IPS-20b (cell line): ENCODE results near the gene SINHCAF.

Source experiments
- H3K27ac ChIP-seq: one replicate; pipeline ENCODE4 v1.5.1; 2013; ENCODE audit warnings: low read length
- H3K27me3 ChIP-seq: 2 replicates; pipeline ENCODE4 v1.6.1; 2013; ENCODE audit warnings: mild to moderate bottlenecking, low read length, inconsistent platforms; ENCODE audit not compliant: insufficient read depth
- H3K36me3 ChIP-seq: 2 replicates; pipeline ENCODE4 v1.6.1; 2013; ENCODE audit warnings: low read depth, mild to moderate bottlenecking, inconsistent platforms, low read length, moderate library complexity; ENCODE audit not compliant: insufficient read depth
- H3K4me1 ChIP-seq: 2 replicates; pipeline ENCODE4 v1.6.1; 2013; ENCODE audit warnings: mild to moderate bottlenecking, control low read depth, inconsistent platforms, low read length, moderate library complexity; ENCODE audit not compliant: insufficient read depth
- H3K4me3 ChIP-seq: 2 replicates; pipeline ENCODE4 v1.5.1; 2013; ENCODE audit warnings: mild to moderate bottlenecking, low read length, inconsistent platforms
- H3K9ac ChIP-seq: 2 replicates; pipeline ENCODE4 v1.6.1; 2013; ENCODE audit warnings: low read depth, mild to moderate bottlenecking, inconsistent platforms, low read length, moderate library complexity
- H3K9me3 ChIP-seq: 2 replicates; pipeline ENCODE4 v1.6.1; 2013; ENCODE audit warnings: mild to moderate bottlenecking, low read depth, low read length, inconsistent platforms; ENCODE audit not compliant: insufficient read depth

Gene SINHCAF

DNA sequence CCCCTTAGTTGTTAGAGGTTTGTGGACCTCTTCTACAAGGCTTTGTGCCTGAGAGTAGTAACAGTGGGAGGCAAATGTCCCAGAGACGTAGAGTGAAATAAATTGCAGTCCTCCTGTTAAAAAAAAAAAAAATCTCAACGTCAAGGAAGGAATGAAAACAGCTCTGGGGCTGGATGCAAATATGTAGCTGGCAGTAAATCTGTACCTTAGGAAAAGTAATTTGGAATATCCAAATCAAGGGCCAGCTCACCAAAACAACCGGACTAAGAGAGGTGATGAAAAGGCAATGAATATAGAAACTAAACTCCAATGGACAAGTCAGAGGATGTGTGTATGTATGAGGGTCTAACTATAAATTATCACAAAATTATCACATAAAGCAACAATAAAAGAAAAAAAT, 27.0 kb downstream of the SINHCAF start:
- no peaks in the 10 kb centered on the region for H3K9me3 ChIP-seq
- no peak overlapping the region for H3K27ac ChIP-seq
- H3K4me3 ChIP-seq, result no peak overlapping the region
- no peak overlapping the region for H3K9ac ChIP-seq
- no peaks in the 10 kb centered on the region for H3K27me3 ChIP-seq
- peaks cover 7% of the 10 kb centered on the region; the same call in 1 of the 2 replicates for H3K4me1 ChIP-seq
- peaks cover 96% of the 10 kb centered on the region for H3K36me3 ChIP-seq

DNA sequence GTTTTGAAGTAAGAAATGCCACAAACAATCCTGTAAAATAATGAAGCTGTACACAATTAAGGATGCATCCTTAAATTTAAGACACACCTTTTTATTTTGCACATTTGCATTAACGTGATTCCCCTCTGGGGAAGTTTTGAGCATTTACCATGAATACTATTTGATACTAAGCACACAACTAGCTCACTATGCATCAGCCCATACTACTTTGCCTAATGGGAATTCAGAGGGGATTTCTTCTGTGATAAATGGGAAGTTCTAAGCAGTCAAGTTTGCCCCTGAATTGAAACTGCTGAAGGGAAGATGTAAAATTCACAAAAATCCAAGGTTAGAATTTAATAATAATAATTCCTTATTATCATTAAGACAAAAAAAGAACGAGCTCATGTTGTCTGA, 27.4 kb downstream of the SINHCAF start:
- peaks cover 96% of the 10 kb centered on the region for H3K36me3 ChIP-seq
- no peaks in the 10 kb centered on the region for H3K9me3 ChIP-seq
- H3K4me1 ChIP-seq, result peaks cover 7% of the 10 kb centered on the region; the same call in 1 of the 2 replicates
- H3K27me3 ChIP-seq, result no peaks in the 10 kb centered on the region
- H3K9ac ChIP-seq, result no peak overlapping the region
- H3K4me3 ChIP-seq, result no peak overlapping the region
- H3K27ac ChIP-seq, result no peak overlapping the region

- no peaks in the 10 kb centered on the region for H3K9me3 ChIP-seq
- peaks cover 96% of the 10 kb centered on the region for H3K36me3 ChIP-seq
- H3K4me1 ChIP-seq, result peaks cover 7% of the 10 kb centered on the region; the same call in 1 of the 2 replicates
- H3K27ac ChIP-seq, result no peak overlapping the region
- no peak overlapping the region for H3K9ac ChIP-seq
- no peaks in the 10 kb centered on the region for H3K27me3 ChIP-seq
- no peak overlapping the region for H3K4me3 ChIP-seq
These were observed 28.1 kb downstream of the SINHCAF start for GRCh38 chr12:31297572-31298514.

DNA sequence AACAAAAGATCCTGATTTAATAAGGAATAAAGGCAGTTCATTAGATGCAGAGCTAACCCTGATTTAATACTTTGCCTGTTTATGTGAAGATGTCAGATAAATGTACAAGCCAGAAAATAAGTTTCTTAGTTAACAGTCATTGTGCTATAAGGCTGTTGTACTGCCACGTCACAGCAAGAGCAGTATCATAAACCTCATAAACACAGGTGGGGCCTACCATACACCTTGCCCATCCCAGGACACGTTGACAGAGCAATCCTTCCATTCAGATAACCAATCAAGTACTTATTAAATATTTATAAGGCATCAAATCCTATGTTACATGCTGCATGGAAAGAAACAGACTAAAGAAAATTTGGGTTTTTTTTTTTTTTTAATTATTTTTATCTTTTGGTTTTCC, 36.5 kb downstream of the SINHCAF start:
- Histone ChIP-seq H3K4me1 (peaks cover 11% of the 10 kb centered on the region; the same call in 1 of the 2 replicates), H3K36me3 (peaks cover 100% of the 10 kb centered on the region), H3K9ac (no peak overlapping the region), H3K27ac (no peak overlapping the region), H3K27me3 (no peaks in the 10 kb centered on the region), H3K4me3 (no peak overlapping the region), H3K9me3 (no peaks in the 10 kb centered on the region)

GRCh38 chr12:31288381-31288780, 37.6 kb downstream of the SINHCAF start:
- no peaks in the 10 kb centered on the region for H3K9me3 ChIP-seq
- peaks cover 100% of the 10 kb centered on the region for H3K36me3 ChIP-seq
- H3K27me3 ChIP-seq, result no peaks in the 10 kb centered on the region
- no peak overlapping the region for H3K9ac ChIP-seq
- H3K4me1 ChIP-seq, result peaks cover 11% of the 10 kb centered on the region; the same call in 1 of the 2 replicates
- H3K4me3 ChIP-seq, result no peak overlapping the region
- H3K27ac ChIP-seq, result no peak overlapping the region

GRCh38 chr12:31280183-31280582, 45.8 kb downstream of the SINHCAF start:
- Histone ChIP-seq H3K4me1 (peaks cover 3% of the 10 kb centered on the region; the same call in 1 of the 2 replicates), H3K4me3 (no peak overlapping the region), H3K36me3 (peaks cover 86% of the 10 kb centered on the region), H3K9ac (no peak overlapping the region), H3K27me3 (no peaks in the 10 kb centered on the region), H3K9me3 (no peaks in the 10 kb centered on the region), H3K27ac (no peak overlapping the region)

DNA sequence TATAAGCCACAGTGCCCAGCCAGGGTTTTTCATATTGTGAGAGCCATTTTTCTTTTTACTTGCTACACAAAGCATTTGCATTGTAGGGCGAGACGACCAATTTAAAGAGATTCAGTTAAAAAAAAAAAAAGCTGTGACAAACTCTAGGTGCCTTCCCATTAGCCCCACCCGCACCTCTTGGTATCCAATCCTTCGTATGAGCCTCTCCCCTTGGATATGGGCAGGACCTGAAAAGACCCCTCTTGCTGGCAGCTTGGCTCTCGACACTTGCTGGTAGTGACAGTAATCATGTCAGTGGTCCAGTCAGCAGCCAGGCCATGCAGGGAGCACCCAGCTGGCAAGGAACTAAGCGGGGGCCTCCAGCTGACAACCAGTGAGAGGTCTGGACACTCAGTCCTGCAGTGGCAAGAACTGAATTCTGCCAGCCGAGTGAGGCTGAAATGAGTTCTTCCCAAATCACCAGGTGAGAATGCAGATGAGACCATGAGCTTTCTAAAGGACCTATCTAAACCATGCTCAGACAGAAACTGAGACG, 46.5 kb downstream of the SINHCAF start:
- Histone ChIP-seq H3K27ac (no peak overlapping the region), H3K4me3 (no peak overlapping the region), H3K36me3 (peaks cover 81% of the 10 kb centered on the region), H3K27me3 (no peaks in the 10 kb centered on the region), H3K9ac (no peak overlapping the region), H3K4me1 (peaks cover 3% of the 10 kb centered on the region; the same call in 1 of the 2 replicates), H3K9me3 (no peaks in the 10 kb centered on the region)

GRCh38 chr12:31278832-31279231, 47.1 kb downstream of the SINHCAF start:
- no peak overlapping the region for H3K27ac ChIP-seq
- H3K9ac ChIP-seq, result no peak overlapping the region
- H3K27me3 ChIP-seq, result no peaks in the 10 kb centered on the region
- H3K9me3 ChIP-seq, result no peaks in the 10 kb centered on the region
- H3K36me3 ChIP-seq, result peaks cover 75% of the 10 kb centered on the region
- H3K4me3 ChIP-seq, result no peak overlapping the region
- H3K4me1 ChIP-seq, result peaks cover 3% of the 10 kb centered on the region; the same call in 1 of the 2 replicates

GRCh38 chr12:31278424-31278823, 47.5 kb downstream of the SINHCAF start:
- H3K36me3 ChIP-seq, result peaks cover 71% of the 10 kb centered on the region
- H3K4me3 ChIP-seq, result no peak overlapping the region
- H3K27me3 ChIP-seq, result no peaks in the 10 kb centered on the region
- no peaks in the 10 kb centered on the region for H3K9me3 ChIP-seq
- peaks cover 3% of the 10 kb centered on the region; the same call in 1 of the 2 replicates for H3K4me1 ChIP-seq
- H3K9ac ChIP-seq, result no peak overlapping the region
- H3K27ac ChIP-seq, result no peak overlapping the region

GRCh38 chr12:31277081-31277480, 48.9 kb downstream of the SINHCAF start:
- no peak overlapping the region for H3K4me3 ChIP-seq
- no peaks in the 10 kb centered on the region for H3K9me3 ChIP-seq
- H3K27ac ChIP-seq, result no peak overlapping the region
- peaks cover 58% of the 10 kb centered on the region for H3K36me3 ChIP-seq
- no peaks in the 10 kb centered on the region for H3K27me3 ChIP-seq
- peaks cover 3% of the 10 kb centered on the region; the same call in 1 of the 2 replicates for H3K4me1 ChIP-seq
- no peak overlapping the region for H3K9ac ChIP-seq

DNA sequence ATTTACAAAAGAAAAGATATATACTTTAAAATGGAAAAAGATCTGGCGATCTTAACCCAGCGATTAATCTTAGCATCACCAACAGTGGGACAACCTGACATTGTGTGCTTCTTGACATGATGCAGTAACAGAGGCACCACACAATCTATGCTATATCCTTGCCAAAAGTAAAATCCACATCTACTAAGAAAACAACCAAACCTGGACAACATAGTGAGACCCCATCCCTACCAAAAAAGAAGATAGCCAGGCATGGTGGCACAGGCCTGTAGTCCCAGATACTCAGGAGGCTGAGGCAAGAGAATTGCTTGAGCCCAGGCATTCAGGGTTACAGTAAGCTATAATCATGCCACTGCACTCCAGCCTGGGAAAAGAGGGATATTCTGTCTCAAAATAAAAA, 50.5 kb downstream of the SINHCAF start:
- peaks cover 50% of the 10 kb centered on the region for H3K36me3 ChIP-seq
- no peak overlapping the region for H3K4me3 ChIP-seq
- no peaks in the 10 kb centered on the region for H3K9me3 ChIP-seq
- no peak overlapping the region for H3K9ac ChIP-seq
- H3K4me1 ChIP-seq, result peaks cover 3% of the 10 kb centered on the region; the same call in 1 of the 2 replicates
- no peak overlapping the region for H3K27ac ChIP-seq
- H3K27me3 ChIP-seq, result no peaks in the 10 kb centered on the region
